BE2C (cell line): ENCODE measurements around the gene SART1.

Experiments used
- DNase-seq: peaks from one replicate; pipeline ENCODE4 v3.0.0-alpha.2; 2020
- H3K27me3 ChIP-seq: fragments of 250-450 bp; sonication (Bioruptor Pico); 2 replicates; pipeline ENCODE4 v1.5.1; 2020; ENCODE audit warnings: mild to moderate bottlenecking
- H3K36me3 ChIP-seq: fragments of 250-450 bp; sonication (Bioruptor Pico); 2 replicates; pipeline ENCODE4 v1.5.1; 2020; ENCODE audit warnings: mild to moderate bottlenecking
- H3K4me1 ChIP-seq: fragments of 250-450 bp; sonication (Bioruptor Pico); 2 replicates; pipeline ENCODE4 v1.5.1; 2020
- H3K4me3 ChIP-seq: 2 replicates; pipeline ENCODE4 v1.5.1; 2011; ENCODE audit warnings: low read depth, low read length
- H3K9me3 ChIP-seq: fragments of 250-450 bp; sonication (Bioruptor Pico); 2 replicates; pipeline ENCODE4 v1.5.1; 2020
- TF ChIP-seq, protein P1 (sequence below): IDR thresholded peaks from 2 replicates; pipeline ENCODE4 v1.5.1; 2012; ENCODE audit warnings: mild to moderate bottlenecking, low read depth, low read length

Gene SART1

DNA sequence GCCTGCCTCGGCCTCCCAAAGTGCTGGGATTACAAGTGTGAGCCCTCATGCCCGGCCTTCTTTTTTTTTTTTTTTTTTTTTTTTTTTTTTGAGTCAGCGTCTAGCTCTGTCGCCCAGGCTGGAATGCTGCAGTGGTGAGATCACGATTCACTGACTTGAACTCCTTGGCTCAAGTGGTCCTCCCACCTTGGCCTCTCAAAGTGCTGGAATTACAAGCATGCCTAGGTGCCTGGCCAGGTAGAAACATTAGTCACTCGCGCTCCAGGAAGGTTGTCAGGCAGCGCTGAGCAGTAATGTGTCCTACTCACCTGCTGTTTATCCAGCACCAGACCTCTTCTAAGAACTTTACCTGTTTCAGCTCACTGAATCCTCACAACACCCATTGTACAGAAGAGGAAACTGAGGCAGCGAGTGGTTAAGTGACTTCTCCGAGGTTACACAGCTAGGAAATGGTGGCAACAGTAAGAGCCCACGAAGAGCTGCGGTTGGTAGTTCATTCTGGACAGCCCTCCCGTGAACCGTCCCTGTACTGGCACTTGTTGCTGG, 49.8 kb downstream of the SART1 start:
- Histone ChIP-seq H3K27me3 (peaks cover 21% of the 10 kb centered on the region), H3K4me1 (no peaks in the 10 kb centered on the region; the same call in 1 of the 2 replicates), H3K9me3 (no peaks in the 10 kb centered on the region), H3K4me3 (no peak overlapping the region), H3K36me3 (no peaks in the 10 kb centered on the region)
- no peak for DNase-seq
- TF ChIP-seq, protein P1, sequence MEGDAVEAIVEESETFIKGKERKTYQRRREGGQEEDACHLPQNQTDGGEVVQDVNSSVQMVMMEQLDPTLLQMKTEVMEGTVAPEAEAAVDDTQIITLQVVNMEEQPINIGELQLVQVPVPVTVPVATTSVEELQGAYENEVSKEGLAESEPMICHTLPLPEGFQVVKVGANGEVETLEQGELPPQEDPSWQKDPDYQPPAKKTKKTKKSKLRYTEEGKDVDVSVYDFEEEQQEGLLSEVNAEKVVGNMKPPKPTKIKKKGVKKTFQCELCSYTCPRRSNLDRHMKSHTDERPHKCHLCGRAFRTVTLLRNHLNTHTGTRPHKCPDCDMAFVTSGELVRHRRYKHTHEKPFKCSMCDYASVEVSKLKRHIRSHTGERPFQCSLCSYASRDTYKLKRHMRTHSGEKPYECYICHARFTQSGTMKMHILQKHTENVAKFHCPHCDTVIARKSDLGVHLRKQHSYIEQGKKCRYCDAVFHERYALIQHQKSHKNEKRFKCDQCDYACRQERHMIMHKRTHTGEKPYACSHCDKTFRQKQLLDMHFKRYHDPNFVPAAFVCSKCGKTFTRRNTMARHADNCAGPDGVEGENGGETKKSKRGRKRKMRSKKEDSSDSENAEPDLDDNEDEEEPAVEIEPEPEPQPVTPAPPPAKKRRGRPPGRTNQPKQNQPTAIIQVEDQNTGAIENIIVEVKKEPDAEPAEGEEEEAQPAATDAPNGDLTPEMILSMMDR, result no peak

DNA sequence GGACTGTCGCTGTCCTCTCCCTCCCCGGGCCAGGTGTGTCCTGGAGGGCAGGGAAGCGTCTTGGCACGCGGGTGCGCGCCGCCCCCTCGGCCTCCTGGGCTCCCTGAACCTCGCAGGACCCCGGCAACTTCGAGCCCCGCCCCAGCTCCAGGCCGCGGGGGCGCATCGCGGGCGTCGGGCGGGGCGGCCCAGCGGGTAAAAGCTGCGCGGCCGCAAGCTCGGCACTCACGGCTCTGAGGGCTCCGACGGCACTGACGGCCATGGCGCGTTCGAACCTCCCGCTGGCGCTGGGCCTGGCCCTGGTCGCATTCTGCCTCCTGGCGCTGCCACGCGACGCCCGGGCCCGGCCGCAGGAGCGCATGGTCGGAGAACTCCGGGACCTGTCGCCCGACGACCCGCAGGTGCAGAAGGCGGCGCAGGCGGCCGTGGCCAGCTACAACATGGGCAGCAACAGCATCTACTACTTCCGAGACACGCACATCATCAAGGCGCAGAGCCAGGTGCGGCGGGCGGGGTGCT, 50.3 kb downstream of the SART1 start, which contains the start of gene CST6:
Gene CST6 (plus strand): TSS at position 224 of the 519 bp plus-strand sequence. CDS start 37 bp downstream, at position 261.
- TF ChIP-seq, protein P1, result no peak
- Histone ChIP-seq H3K27me3 (peaks cover 21% of the 10 kb centered on the region), H3K36me3 (no peaks in the 10 kb centered on the region), H3K4me3 (no peak within 1 kb of the TSS), H3K4me1 (no peaks in the 10 kb centered on the region; the same call in 1 of the 2 replicates), H3K9me3 (no peaks in the 10 kb centered on the region)
- no peak for DNase-seq

DNA sequence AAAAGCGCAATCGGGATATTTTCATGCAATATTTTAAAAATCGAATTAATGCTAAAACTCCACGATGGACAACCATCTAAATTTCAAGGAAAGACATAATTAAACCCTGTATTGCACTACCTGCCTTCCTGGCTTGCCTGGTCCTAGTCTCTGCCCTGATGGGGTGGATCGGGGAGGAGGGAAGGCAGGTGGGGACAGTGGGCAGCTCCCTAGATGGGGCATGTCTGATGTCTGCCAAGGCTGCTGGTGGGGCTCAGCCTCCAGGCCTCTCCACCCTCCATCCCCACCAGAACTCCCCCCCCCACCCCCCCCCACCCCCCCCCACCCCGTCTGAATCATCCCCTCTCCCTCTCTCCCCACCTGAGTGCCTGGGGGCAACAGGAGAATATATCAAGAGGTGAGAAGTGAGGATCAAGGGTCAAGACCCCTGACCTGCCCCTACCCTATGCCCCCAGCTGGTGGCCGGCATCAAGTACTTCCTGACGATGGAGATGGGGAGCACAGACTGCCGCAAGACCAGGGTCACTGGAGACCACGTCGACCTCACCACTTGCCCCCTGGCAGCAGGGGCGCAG, 50.9 kb downstream of the SART1 start:
- no peaks in the 10 kb centered on the region for H3K36me3 ChIP-seq
- TF ChIP-seq, protein P1, result no peak
- H3K4me1 ChIP-seq, result no peaks in the 10 kb centered on the region; the same call in 1 of the 2 replicates
- no peaks in the 10 kb centered on the region for H3K9me3 ChIP-seq
- H3K4me3 ChIP-seq, result no peak overlapping the region
- DNase-seq, result no peak
- peaks cover 21% of the 10 kb centered on the region for H3K27me3 ChIP-seq

DNA sequence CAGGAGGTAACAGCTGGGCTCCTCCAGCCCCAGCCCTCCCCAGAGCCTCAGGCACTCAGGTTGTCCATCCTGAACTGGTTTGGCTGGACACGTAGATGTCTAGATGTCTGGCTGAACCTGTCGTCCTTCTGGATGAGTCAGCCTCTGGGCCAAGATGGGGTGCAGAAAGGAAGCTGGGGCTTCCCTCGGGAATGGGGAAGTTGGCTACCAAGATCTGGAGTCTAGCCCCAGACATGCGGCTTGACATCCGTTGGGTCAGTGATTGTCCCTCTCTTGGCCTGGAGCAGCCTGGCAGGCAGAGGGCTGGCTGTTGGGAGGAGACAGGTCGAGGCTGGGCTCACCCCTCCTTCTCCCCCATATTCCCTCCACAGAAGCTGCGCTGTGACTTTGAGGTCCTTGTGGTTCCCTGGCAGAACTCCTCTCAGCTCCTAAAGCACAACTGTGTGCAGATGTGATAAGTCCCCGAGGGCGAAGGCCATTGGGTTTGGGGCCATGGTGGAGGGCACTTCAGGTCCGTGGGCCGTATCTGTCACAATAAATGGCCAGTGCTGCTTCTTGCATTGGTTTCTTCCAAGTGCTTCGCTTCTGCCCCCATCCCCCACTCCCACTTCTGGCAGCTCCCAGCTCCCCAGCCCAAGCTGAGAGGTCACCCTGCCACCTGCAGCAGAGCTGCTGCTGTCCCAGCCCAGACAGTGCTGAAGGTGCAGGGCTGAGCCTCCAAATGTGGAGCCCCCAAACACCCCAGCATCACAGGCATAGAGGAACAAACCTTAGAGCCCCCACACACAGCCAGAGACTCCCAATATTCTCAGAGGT, 51.6 kb downstream of the SART1 start:
- TF ChIP-seq, protein P1, result no peak
- no peak for DNase-seq
- peaks cover 21% of the 10 kb centered on the region for H3K27me3 ChIP-seq
- no peaks in the 10 kb centered on the region for H3K9me3 ChIP-seq
- H3K36me3 ChIP-seq, result no peaks in the 10 kb centered on the region
- no peaks in the 10 kb centered on the region for H3K4me1 ChIP-seq
- no peak overlapping the region for H3K4me3 ChIP-seq

DNA sequence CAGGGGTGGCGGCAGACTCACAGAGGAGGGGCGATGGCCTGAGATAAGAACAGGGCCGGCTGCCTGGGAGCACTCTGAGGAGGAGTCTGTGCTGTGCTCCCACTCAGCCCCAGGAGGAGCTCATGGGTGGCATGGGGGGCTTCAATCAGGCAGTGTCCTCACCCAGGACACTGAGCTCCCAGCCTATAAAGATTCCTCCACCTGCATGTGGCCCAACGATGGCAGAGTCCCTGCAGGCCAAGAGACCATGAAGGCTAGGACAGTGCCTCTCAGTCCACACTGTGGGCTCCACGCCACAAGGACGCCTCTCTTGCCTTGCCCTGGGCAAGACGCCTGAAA, 52.2 kb downstream of the SART1 start:
- Histone ChIP-seq H3K9me3 (no peaks in the 10 kb centered on the region), H3K4me3 (no peak overlapping the region), H3K36me3 (no peaks in the 10 kb centered on the region), H3K4me1 (no peaks in the 10 kb centered on the region), H3K27me3 (peaks cover 21% of the 10 kb centered on the region)
- no peak for DNase-seq
- TF ChIP-seq, protein P1, result no peak
